ENCODE measurements around the gene MED8. TPM values are rescaled to one million over a fixed set of nuclear protein-coding genes. Genes with fewer than 3 reads are reported as not detected.

MED8 gene
- total and polyA plus RNA-seq, 2 of the 4 experiments (the other 2 are of a cell fraction): 61.1 to 120 TPM

GRCh38 chr1:43346636-43347035, 43.0 kb downstream of the MED8 start:
- Histone ChIP-seq H3K79me1 (ENCODE audit: low read depth in 1 of 2, low read length in 2 of 2) (no peaks in the 10 kb centered on the region), H3K4ac (ENCODE audit: low read depth, low read length) (no peak overlapping the region), H3K4me3 (ENCODE audit: insufficient read depth, low read depth, low read length) (no peak overlapping the region), H3K9me3 (ENCODE audit: control insufficient read depth, insufficient read depth, low read length) (no peaks in the 10 kb centered on the region), H3K14ac (replicated peaks; ENCODE audit: low read depth, low read length) (no peak overlapping the region), H3K27ac (ENCODE audit: insufficient read depth, low read length) (no peak overlapping the region), H3K4me2 (ENCODE audit: low read depth, low read length) (no peak overlapping the region), H4K5ac (ENCODE audit: low read depth, low read length) (no peak overlapping the region), H3K18ac (ENCODE audit: low read depth, low read length) (no peak overlapping the region), H2AK9ac (replicated peaks; ENCODE audit: low read depth, low read length, poor library complexity) (no peak overlapping the region), H2BK120ac (ENCODE audit: low read depth, low read length) (no peak overlapping the region), H4K91ac (ENCODE audit: insufficient read depth, low read depth, low read length) (no peak overlapping the region), H3K9me1 (ENCODE audit: insufficient read depth, low read length) (peaks cover 19% of the 10 kb centered on the region), H3K4me1 (ENCODE audit: control insufficient read depth, insufficient read depth, low read length) (peaks cover 18% of the 10 kb centered on the region), H2BK15ac (ENCODE audit: low read depth, low read length) (no peak overlapping the region), H3K36me3 (ENCODE audit: control insufficient read depth, insufficient read depth, low read length) (no peaks in the 10 kb centered on the region), H4K20me1 (ENCODE audit: insufficient read depth, low read length) (peaks cover 3% of the 10 kb centered on the region; the same call in 1 of the 2 replicates), H2AFZ (replicated peaks; ENCODE audit: low read length, poor library complexity) (no peak overlapping the region), H3K56ac (ENCODE audit: extremely low read depth, insufficient read depth, low read length) (no peak overlapping the region), H3K27me3 (ENCODE audit: control insufficient read depth, insufficient read depth, low read length) (0 out of 2 replicates have a peak, but pooled peaks cover 7% of the 10 kb centered on the region), H2AK5ac (ENCODE audit: low read depth, low read length) (no peak overlapping the region; the same call in 1 of the 2 replicates), H4K8ac (ENCODE audit: low read depth in 2 of 2, low read length in 2 of 2) (no peak overlapping the region), H3K23ac (ENCODE audit: low read depth, low read length) (no peak overlapping the region), H2BK5ac (ENCODE audit: low read depth, low read length, poor library complexity, severe bottlenecking) (no peak overlapping the region), H2BK20ac (ENCODE audit: low read depth, low read length) (no peak overlapping the region), H3K9ac (ENCODE audit: low read depth, low read length) (no peak overlapping the region)
- in situ Hi-C loops (cut with MboI; ENCODE audit: low sequenced_read_pairs): no loop called here
- ChIA-PET POLR2A (ENCODE audit: unreplicated experiment) (no interaction called here), CTCF (no interaction called here)
- DNase-seq (no peak), ATAC-seq (ENCODE audit: low read depth) (no peak)
- WGBS, 2 experiments (ENCODE audit: extremely low coverage in 2 of 2, insufficient read length in 1 of 2): 82% methylated on average over 4 of the region's 5 CpGs; no CpG with 5 or more reads in 1 of the 2 experiments
- dilution Hi-C loops (cut with HindIII; ENCODE audit: low sequenced_read_pairs, unreplicated experiment): no loop called here
- intact Hi-C loops (cut with micrococcal nuclease): no loop called here
- BruUV-seq (replicated peaks): no TSS peak
- TF ChIP-seq RFX5 (IDR thresholded peaks at IDR 0.05; ENCODE audit: low read depth, low read length): no peak
- no peak for TF ChIP-seq NFE2L2 (IDR thresholded peaks at IDR 0.05; ENCODE audit: low read depth, low read length)
- no peak for TF ChIP-seq MAFK (IDR thresholded peaks at IDR 0.05; ENCODE audit: low read depth, low read length)
- TF ChIP-seq RAD21 (IDR thresholded peaks at IDR 0.05; ENCODE audit: low read length): no peak
- no peak for TF ChIP-seq FOS (IDR thresholded peaks at IDR 0.05; ENCODE audit: low read depth, low read length)
- no peak for TF ChIP-seq CEBPB (IDR thresholded peaks at IDR 0.05; ENCODE audit: low read depth, low read length)
- TF ChIP-seq RCOR1 (IDR thresholded peaks at IDR 0.05; ENCODE audit: insufficient replicate concordance, low read length): no peak
- TF ChIP-seq MXI1 (IDR thresholded peaks at IDR 0.05; ENCODE audit: borderline replicate concordance, low read depth, low read length): no peak
- no peak for TF ChIP-seq ELK1 (IDR thresholded peaks at IDR 0.05; ENCODE audit: borderline replicate concordance, low read depth, low read length)
- no peak for TF ChIP-seq CHD1 (IDR thresholded peaks at IDR 0.05; ENCODE audit: low read depth, low read length)
- no peak for TF ChIP-seq POLR2A (IDR thresholded peaks at IDR 0.05; ENCODE audit: low read depth, low read length)
- TF ChIP-seq BHLHE40 (IDR thresholded peaks at IDR 0.05; ENCODE audit: low read depth, low read length): no peak
- TF ChIP-seq MAZ (IDR thresholded peaks at IDR 0.05; ENCODE audit: borderline replicate concordance, low read depth, low read length): no peak
- TF ChIP-seq, protein P1, sequence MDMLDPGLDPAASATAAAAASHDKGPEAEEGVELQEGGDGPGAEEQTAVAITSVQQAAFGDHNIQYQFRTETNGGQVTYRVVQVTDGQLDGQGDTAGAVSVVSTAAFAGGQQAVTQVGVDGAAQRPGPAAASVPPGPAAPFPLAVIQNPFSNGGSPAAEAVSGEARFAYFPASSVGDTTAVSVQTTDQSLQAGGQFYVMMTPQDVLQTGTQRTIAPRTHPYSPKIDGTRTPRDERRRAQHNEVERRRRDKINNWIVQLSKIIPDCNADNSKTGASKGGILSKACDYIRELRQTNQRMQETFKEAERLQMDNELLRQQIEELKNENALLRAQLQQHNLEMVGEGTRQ (IDR thresholded peaks at IDR 0.05; ENCODE audit: low read depth, low read length): no peak
- TF ChIP-seq SMC3 (IDR thresholded peaks at IDR 0.05; ENCODE audit: low read depth, low read length): no peak
- TF ChIP-seq, protein P2, sequence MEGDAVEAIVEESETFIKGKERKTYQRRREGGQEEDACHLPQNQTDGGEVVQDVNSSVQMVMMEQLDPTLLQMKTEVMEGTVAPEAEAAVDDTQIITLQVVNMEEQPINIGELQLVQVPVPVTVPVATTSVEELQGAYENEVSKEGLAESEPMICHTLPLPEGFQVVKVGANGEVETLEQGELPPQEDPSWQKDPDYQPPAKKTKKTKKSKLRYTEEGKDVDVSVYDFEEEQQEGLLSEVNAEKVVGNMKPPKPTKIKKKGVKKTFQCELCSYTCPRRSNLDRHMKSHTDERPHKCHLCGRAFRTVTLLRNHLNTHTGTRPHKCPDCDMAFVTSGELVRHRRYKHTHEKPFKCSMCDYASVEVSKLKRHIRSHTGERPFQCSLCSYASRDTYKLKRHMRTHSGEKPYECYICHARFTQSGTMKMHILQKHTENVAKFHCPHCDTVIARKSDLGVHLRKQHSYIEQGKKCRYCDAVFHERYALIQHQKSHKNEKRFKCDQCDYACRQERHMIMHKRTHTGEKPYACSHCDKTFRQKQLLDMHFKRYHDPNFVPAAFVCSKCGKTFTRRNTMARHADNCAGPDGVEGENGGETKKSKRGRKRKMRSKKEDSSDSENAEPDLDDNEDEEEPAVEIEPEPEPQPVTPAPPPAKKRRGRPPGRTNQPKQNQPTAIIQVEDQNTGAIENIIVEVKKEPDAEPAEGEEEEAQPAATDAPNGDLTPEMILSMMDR (conservative IDR thresholded peaks at IDR 0.05; ENCODE audit: low read depth, low read length): no peak

Measured in IMR-90 (cell line).